KMS-11 (cell line): Measurements from ENCODE around the gene TLL2.

Experiments
- H2AFZ ChIP-seq: fragments of 200-600 bp; sonication (generic); 2 replicates; pipeline ENCODE4 v1.6.1; 2016; ENCODE audit warnings: antibody characterized with exemption, mixed run types, low read depth
- H3K27ac ChIP-seq: fragments of 200-600 bp; sonication (generic); 2 replicates; pipeline ENCODE4 v1.6.1; 2016; ENCODE audit warnings: mild to moderate bottlenecking, mixed run types
- H3K27me3 ChIP-seq: fragments of 200-600 bp; sonication (generic); 2 replicates; pipeline ENCODE4 v1.6.1; 2017; ENCODE audit warnings: mild to moderate bottlenecking, low read depth, mixed run types, moderate library complexity; ENCODE audit not compliant: insufficient read depth
- H3K36me3 ChIP-seq: fragments of 200-600 bp; sonication (generic); 2 replicates; pipeline ENCODE4 v1.6.1; 2017; ENCODE audit warnings: mild to moderate bottlenecking, mixed run types; ENCODE audit not compliant: insufficient read depth
- H3K4me1 ChIP-seq: fragments of 200-600 bp; sonication (generic); 2 replicates; pipeline ENCODE4 v1.6.1; 2016; ENCODE audit warnings: mild to moderate bottlenecking, low read depth, mixed run types; ENCODE audit not compliant: poor library complexity, severe bottlenecking
- H3K4me2 ChIP-seq: fragments of 200-600 bp; sonication (generic); 2 replicates; pipeline ENCODE4 v1.7.0; 2016; ENCODE audit warnings: mild to moderate bottlenecking, mixed run types
- H3K4me3 ChIP-seq: fragments of 200-600 bp; sonication (generic); IDR thresholded peaks from 2 replicates; pipeline ENCODE4 v1.6.1; 2017; ENCODE audit warnings: low read depth, low read length, mixed read lengths; ENCODE audit not compliant: insufficient read depth
- H3K79me2 ChIP-seq: fragments of 200-600 bp; sonication (generic); 2 replicates; pipeline ENCODE4 v1.6.1; 2016; ENCODE audit warnings: low read depth, mixed run types; ENCODE audit not compliant: insufficient read depth
- H3K9ac ChIP-seq: fragments of 200-600 bp; sonication (generic); 2 replicates; pipeline ENCODE4 v1.6.1; 2016; ENCODE audit warnings: mild to moderate bottlenecking, mixed run types
- H4K20me1 ChIP-seq: fragments of 200-600 bp; sonication (generic); 2 replicates; pipeline ENCODE4 v1.6.1; 2016; ENCODE audit warnings: mild to moderate bottlenecking, mixed run types; ENCODE audit not compliant: insufficient read depth
- TF ChIP-seq, protein P1 (sequence below): fragments of 200-600 bp; sonication (generic); conservative IDR thresholded peaks from 2 replicates; pipeline ENCODE4 v1.6.1; 2017; ENCODE audit warnings: low read depth, mild to moderate bottlenecking, antibody characterized with exemption, low read length, moderate library complexity, mixed read lengths

The TLL2 gene

GRCh38 chr10:96462606-96463151, 51.0 kb downstream of the TLL2 start:
- Histone ChIP-seq H3K4me3 (no peak overlapping the region), H3K79me2 (no peaks in the 10 kb centered on the region), H3K27ac (no peak overlapping the region), H4K20me1 (no peaks in the 10 kb centered on the region), H3K9ac (no peak overlapping the region), H3K4me2 (no peak overlapping the region), H2AFZ (no peak overlapping the region), H3K4me1 (no peaks in the 10 kb centered on the region), H3K36me3 (no peaks in the 10 kb centered on the region), H3K27me3 (no peaks in the 10 kb centered on the region)
- TF ChIP-seq, protein P1, sequence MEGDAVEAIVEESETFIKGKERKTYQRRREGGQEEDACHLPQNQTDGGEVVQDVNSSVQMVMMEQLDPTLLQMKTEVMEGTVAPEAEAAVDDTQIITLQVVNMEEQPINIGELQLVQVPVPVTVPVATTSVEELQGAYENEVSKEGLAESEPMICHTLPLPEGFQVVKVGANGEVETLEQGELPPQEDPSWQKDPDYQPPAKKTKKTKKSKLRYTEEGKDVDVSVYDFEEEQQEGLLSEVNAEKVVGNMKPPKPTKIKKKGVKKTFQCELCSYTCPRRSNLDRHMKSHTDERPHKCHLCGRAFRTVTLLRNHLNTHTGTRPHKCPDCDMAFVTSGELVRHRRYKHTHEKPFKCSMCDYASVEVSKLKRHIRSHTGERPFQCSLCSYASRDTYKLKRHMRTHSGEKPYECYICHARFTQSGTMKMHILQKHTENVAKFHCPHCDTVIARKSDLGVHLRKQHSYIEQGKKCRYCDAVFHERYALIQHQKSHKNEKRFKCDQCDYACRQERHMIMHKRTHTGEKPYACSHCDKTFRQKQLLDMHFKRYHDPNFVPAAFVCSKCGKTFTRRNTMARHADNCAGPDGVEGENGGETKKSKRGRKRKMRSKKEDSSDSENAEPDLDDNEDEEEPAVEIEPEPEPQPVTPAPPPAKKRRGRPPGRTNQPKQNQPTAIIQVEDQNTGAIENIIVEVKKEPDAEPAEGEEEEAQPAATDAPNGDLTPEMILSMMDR, result no peak

DNA sequence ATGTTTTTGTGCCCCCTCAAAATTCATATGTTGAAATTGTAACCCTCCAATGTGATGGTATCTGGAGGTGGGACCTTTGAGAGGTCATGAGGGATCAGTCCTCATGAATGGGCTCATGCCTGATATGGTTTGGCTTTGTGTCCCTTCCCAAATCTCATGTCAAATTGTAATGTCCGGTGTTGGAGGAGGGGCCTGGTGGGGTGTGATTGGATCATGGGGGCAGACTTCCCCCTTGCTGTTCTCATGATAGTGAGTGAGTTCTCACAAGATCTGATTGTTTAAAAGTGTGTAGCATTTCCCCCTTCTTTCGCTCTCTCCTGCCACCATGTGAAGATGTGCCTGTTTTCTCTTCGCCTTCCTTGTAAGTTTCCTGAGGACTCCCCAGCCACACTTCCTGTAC, 53.4 kb downstream of the TLL2 start:
- Histone ChIP-seq H3K27ac (no peak overlapping the region), H3K27me3 (no peaks in the 10 kb centered on the region), H3K36me3 (no peaks in the 10 kb centered on the region), H2AFZ (no peak overlapping the region), H3K9ac (no peak overlapping the region), H3K4me1 (no peaks in the 10 kb centered on the region), H3K79me2 (no peaks in the 10 kb centered on the region), H3K4me3 (no peak overlapping the region), H4K20me1 (no peaks in the 10 kb centered on the region), H3K4me2 (no peak overlapping the region)
- TF ChIP-seq, protein P1, result no peak

GRCh38 chr10:96457341-96457740, 56.4 kb downstream of the TLL2 start:
- Histone ChIP-seq H3K36me3 (no peaks in the 10 kb centered on the region), H3K9ac (no peak overlapping the region)
- TF ChIP-seq, protein P1, result no peak

DNA sequence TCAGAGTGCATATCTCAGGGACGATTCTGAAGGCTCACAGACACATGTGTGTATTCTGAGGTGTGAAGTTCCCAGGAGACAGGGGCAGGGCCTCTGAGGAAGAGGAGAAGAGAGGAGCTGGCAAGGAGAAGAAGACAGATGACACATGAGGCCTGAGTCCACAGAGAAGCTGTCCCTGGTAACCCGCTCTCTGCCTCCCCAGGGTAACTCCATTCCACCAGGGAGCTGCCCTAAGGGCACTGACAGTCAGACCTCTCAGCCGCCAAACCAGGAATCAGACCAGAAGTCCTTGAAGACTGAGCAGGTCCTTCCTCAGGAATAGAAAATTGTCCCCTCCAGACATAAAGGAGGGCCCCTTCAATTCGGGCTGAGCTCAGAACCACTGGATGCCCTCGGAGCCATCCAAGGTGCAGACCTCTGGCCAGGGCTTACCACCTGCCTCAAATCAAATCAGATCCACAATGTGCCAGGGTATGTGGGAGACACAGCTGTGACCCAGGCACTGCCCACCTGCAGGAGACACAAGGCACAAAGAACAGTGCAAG, 57.4 kb downstream of the TLL2 start:
- Histone ChIP-seq H3K4me1 (no peaks in the 10 kb centered on the region), H3K36me3 (no peaks in the 10 kb centered on the region), H3K9ac (no peak overlapping the region), H3K27me3 (no peaks in the 10 kb centered on the region), H4K20me1 (no peaks in the 10 kb centered on the region), H3K79me2 (no peaks in the 10 kb centered on the region), H3K4me3 (no peak overlapping the region), H3K4me2 (no peak overlapping the region), H3K27ac (no peak overlapping the region), H2AFZ (no peak overlapping the region)
- TF ChIP-seq, protein P1, result no peak

More at GRCh38 chr10:96457341-96457740, 56.4 kb downstream of the TLL2 start:
- Histone ChIP-seq H3K4me1 (no peaks in the 10 kb centered on the region), H4K20me1 (no peaks in the 10 kb centered on the region), H3K27me3 (no peaks in the 10 kb centered on the region), H3K79me2 (no peaks in the 10 kb centered on the region), H3K4me2 (no peak overlapping the region), H2AFZ (no peak overlapping the region), H3K4me3 (no peak overlapping the region), H3K27ac (no peak overlapping the region)
